Keratinocyte (primary cell): ENCODE measurements around the gene WDR4. TPM values are rescaled to one million over a fixed set of nuclear protein-coding genes. Genes with fewer than 3 reads are reported as not detected.
"Not testable (repeated sequence)": the region's sequence is repeated elsewhere in the genome, so short reads cannot be mapped to it uniquely, and the experiment has no call there.

Experiments
- DNase-seq: peaks from one replicate; pipeline ENCODE4 v3.0.0-alpha.2; 2011; ENCODE audit warnings: low read depth, missing footprints, low spot score
- FAIRE-seq: peaks from 2 replicates; lab custom pipeline; 2011; peaks lifted over from hg19 to GRCh38; lab: Jason Lieb, UNC
- H2AFZ ChIP-seq: 2 replicates; pipeline ENCODE4 v1.6.0; 2012; ENCODE audit warnings: low read length, control low read depth, inconsistent platforms; ENCODE audit not compliant: control insufficient read depth
- H3K27ac ChIP-seq: 2 replicates; pipeline ENCODE4 v1.5.1; 2011; ENCODE audit warnings: low read length; ENCODE audit not compliant: control insufficient read depth, insufficient read depth
- H3K27me3 ChIP-seq: 3 replicates; pipeline ENCODE4 v1.6.0; 2011; ENCODE audit warnings: low read length; ENCODE audit not compliant: control insufficient read depth, insufficient read depth; ENCODE audit errors: extremely low read depth
- H3K36me3 ChIP-seq, 2 experiments: 2 replicates in 1 of 2; 3 replicates in 1 of 2; pipeline ENCODE4 v1.5.1; 2011; ENCODE audit warnings: low read length in 2 of 2, mild to moderate bottlenecking in 1 of 2; ENCODE audit not compliant: control insufficient read depth in 2 of 2, insufficient read depth in 2 of 2; ENCODE audit errors: extremely low read depth in 1 of 2
- H3K4me1 ChIP-seq: 3 replicates; pipeline ENCODE4 v1.5.1; 2011; ENCODE audit warnings: low read length; ENCODE audit not compliant: control insufficient read depth, insufficient read depth; ENCODE audit errors: extremely low read depth
- H3K4me2 ChIP-seq: 3 replicates; pipeline ENCODE4 v1.6.0; 2011; ENCODE audit warnings: low read depth, low read length; ENCODE audit not compliant: control insufficient read depth, insufficient read depth; ENCODE audit errors: extremely low read depth
- H3K4me3 ChIP-seq, 3 experiments: fragments of 200-600 bp in 1 of 3; sonication (generic) in 1 of 3; 2 replicates in 2 of 3; 3 replicates in 1 of 3; pipeline ENCODE4 v1.5.1; 2011 to 2016; ENCODE audit warnings: low read length in 3 of 3, mild to moderate bottlenecking in 3 of 3, control low read depth in 2 of 3, inconsistent platforms in 1 of 3, low read depth in 1 of 3, mixed read lengths in 1 of 3, mixed run types in 1 of 3, moderate library complexity in 1 of 3; ENCODE audit not compliant: control insufficient read depth in 2 of 3, insufficient read depth in 2 of 3; ENCODE audit errors: extremely low read depth in 1 of 3
- H3K79me2 ChIP-seq: 2 replicates; pipeline ENCODE4 v1.6.0; 2012; ENCODE audit warnings: low read length; ENCODE audit not compliant: control insufficient read depth, insufficient read depth
- H3K9ac ChIP-seq: 3 replicates; pipeline ENCODE4 v1.6.0; 2011; ENCODE audit warnings: low read length; ENCODE audit not compliant: control insufficient read depth, insufficient read depth; ENCODE audit errors: extremely low read depth
- H3K9me1 ChIP-seq: 3 replicates; pipeline ENCODE4 v1.6.0; 2011; ENCODE audit warnings: low read length; ENCODE audit not compliant: control insufficient read depth, insufficient read depth; ENCODE audit errors: extremely low read depth
- H3K9me3 ChIP-seq: 2 replicates; pipeline ENCODE4 v1.5.1; 2012; ENCODE audit warnings: low read depth, low read length; ENCODE audit not compliant: control insufficient read depth
- H4K20me1 ChIP-seq: 3 replicates; pipeline ENCODE4 v1.6.0; 2011; ENCODE audit warnings: low read length; ENCODE audit not compliant: control insufficient read depth, insufficient read depth; ENCODE audit errors: extremely low read depth
- EZH2 ChIP-seq: IDR thresholded peaks from one replicate; pipeline ENCODE4 v1.6.1; 2012; ENCODE audit warnings: inconsistent platforms, mild to moderate bottlenecking, low read length, moderate library complexity
- dilution Hi-C: fragments of 300-500 bp; cut with MboI; formaldehyde crosslinking; loops from one replicate; pipeline ENCODE4 v1.7.0; 2020; ENCODE audit warnings: low sequenced_read_pairs; ENCODE audit not compliant: extremely low pct_ligation_motif_present
- polyA plus RNA-seq, 5 experiments: library from polyadenylated mRNA; depleted of rRNA in 3 of 5; stranded (reverse) in 3 of 5; stranded (forward) in 1 of 5; unstranded in 1 of 5; fragments of >200 nt; gene quantifications; 1 replicate in 1 of 5; 2 replicates in 3 of 5; 3 replicates in 1 of 5; pipeline versions ENCODE4 v1.2.1 to v1.2.3, GENCODE V29; 2011 to 2012; ENCODE audit warnings: missing spikeins in 2 of 5, low read depth in 1 of 5, low replicate concordance in 1 of 5
- TF ChIP-seq, protein P1 (sequence below), 3 experiments: IDR thresholded peaks in 1 of 3; conservative IDR thresholded peaks in 1 of 3; optimal IDR thresholded peaks in 1 of 3; 2 replicates in 2 of 3; 3 replicates in 1 of 3; pipeline versions ENCODE3 to v1.5.1; 2011; ENCODE audit warnings: low read length in 3 of 3, mild to moderate bottlenecking in 3 of 3, moderate library complexity in 2 of 3, control low read depth in 1 of 3, inconsistent platforms in 1 of 3; ENCODE audit not compliant: insufficient read depth in 2 of 3; ENCODE audit errors: extremely low read depth in 1 of 3

Gene WDR4
- polyA plus RNA-seq, 1 donor (not counting 4 experiments of a cell fraction or from before 2014, with no cell fraction given), result 14.9 TPM

- Histone ChIP-seq H2AFZ (no peak overlapping the region), H3K4me2 (no peak overlapping the region), H4K20me1 (no peaks in the 10 kb centered on the region), H3K9me3 (no peaks in the 10 kb centered on the region), H3K36me3 (no peaks in the 10 kb centered on the region), H3K4me1 (peaks cover 6% of the 10 kb centered on the region), H3K27ac (no peak overlapping the region), H3K79me2 (no peaks in the 10 kb centered on the region), H3K9me1 (no peaks in the 10 kb centered on the region), H3K4me3 (no peak overlapping the region), H3K9ac (no peak overlapping the region), H3K27me3 (no peaks in the 10 kb centered on the region)
- dilution Hi-C loops, result no loop called here
- no peak for FAIRE-seq
- no peak for DNase-seq
- TF ChIP-seq, protein P1, sequence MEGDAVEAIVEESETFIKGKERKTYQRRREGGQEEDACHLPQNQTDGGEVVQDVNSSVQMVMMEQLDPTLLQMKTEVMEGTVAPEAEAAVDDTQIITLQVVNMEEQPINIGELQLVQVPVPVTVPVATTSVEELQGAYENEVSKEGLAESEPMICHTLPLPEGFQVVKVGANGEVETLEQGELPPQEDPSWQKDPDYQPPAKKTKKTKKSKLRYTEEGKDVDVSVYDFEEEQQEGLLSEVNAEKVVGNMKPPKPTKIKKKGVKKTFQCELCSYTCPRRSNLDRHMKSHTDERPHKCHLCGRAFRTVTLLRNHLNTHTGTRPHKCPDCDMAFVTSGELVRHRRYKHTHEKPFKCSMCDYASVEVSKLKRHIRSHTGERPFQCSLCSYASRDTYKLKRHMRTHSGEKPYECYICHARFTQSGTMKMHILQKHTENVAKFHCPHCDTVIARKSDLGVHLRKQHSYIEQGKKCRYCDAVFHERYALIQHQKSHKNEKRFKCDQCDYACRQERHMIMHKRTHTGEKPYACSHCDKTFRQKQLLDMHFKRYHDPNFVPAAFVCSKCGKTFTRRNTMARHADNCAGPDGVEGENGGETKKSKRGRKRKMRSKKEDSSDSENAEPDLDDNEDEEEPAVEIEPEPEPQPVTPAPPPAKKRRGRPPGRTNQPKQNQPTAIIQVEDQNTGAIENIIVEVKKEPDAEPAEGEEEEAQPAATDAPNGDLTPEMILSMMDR (optimal IDR thresholded peaks at IDR 0.05 in 1 of 3, IDR thresholded peaks at IDR 0.05 in 1 of 3, conservative IDR thresholded peaks at IDR 0.05 in 1 of 3; ENCODE audit: extremely low read depth in 1 of 3, insufficient read depth in 2 of 3, low read length in 3 of 3), result no peak
- TF ChIP-seq EZH2, result no peak
Measured at GRCh38 chr21:42809171-42809570, 70.2 kb downstream of the WDR4 start.

DNA sequence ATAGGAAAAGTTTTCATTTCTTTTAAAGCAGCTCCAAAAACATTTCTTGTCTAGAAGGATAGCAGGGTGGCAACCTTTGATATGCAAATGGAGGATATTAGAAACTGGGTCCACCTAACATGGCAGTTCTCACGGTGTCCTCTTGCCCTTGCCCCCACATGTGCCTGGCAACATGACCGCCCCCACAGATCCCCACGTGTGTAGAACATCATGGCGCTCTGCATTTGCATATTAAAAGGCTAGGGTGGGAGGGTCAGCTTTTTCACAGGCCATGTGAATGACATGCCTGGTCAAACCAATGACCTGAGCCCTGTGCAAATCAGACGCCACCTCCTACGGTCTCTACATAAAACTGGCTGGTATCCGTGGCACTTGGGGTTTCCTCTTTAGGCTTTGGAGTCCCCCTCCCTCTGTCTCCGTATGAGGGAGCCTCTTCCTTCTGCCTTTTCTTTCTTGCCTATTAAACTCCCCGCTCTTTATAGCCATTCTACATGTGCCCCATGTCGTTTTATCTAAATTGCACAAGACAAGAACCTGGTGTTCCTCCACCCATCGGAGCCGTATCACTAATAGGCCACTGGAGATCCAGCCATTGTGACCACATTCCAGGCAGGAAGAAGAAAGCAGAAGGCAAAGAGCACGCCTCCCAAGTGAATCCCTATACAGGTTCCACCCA lies 71.3 kb downstream of the WDR4 start:
- H3K79me2 ChIP-seq, result no peaks in the 10 kb centered on the region
- DNase-seq, result no peak
- H3K4me1 ChIP-seq, result peaks cover 6% of the 10 kb centered on the region
- no peaks in the 10 kb centered on the region for H3K36me3 ChIP-seq
- H3K4me3 ChIP-seq, result no peak overlapping the region
- no peaks in the 10 kb centered on the region for H3K9me1 ChIP-seq
- FAIRE-seq, result no peak
- H3K4me2 ChIP-seq, result no peak overlapping the region
- H2AFZ ChIP-seq, result no peak overlapping the region
- H3K9ac ChIP-seq, result no peak overlapping the region
- no peak overlapping the region for H3K27ac ChIP-seq
- dilution Hi-C loops, result no loop called here
- H3K9me3 ChIP-seq, result no peaks in the 10 kb centered on the region
- no peak for TF ChIP-seq EZH2
- TF ChIP-seq, protein P1 (optimal IDR thresholded peaks at IDR 0.05 in 1 of 3, IDR thresholded peaks at IDR 0.05 in 1 of 3, conservative IDR thresholded peaks at IDR 0.05 in 1 of 3; ENCODE audit: extremely low read depth in 1 of 3, insufficient read depth in 2 of 3, low read length in 3 of 3), result no peak
- H3K27me3 ChIP-seq, result no peaks in the 10 kb centered on the region
- H4K20me1 ChIP-seq, result no peaks in the 10 kb centered on the region

DNA sequence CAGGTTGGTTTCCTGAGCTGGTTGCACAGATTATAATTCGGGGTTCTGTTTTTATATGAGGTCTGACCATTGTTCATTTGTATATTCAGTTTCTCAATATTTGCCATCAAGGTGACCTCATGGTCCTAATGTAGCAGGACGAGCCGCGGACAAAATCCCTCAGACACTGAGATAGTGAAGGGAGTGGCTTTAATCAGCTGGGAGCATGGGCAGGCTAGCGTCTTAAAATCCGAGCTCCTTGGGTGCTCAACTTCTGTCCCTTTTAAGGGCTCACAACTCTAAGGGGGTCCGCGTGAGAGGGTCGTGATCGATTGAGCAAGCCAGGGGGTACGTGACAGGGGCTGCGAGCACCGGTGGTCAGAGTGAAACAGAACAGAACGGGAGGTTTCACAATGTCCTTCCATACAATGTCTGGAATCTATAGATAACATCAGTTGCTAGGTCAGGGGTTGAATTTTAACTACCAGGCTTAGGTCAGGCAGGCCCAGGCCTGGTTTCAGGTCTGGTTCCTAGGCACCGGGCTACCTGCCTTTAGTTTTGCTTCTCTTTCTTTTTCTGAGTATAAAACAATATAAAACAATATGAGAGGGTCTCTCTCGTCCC lies 71.9 kb downstream of the WDR4 start:
- DNase-seq, H3K9me1 ChIP-seq, dilution Hi-C loops, H3K79me2 ChIP-seq, H3K36me3 ChIP-seq, H3K27ac ChIP-seq, H2AFZ ChIP-seq, H3K4me1 ChIP-seq, H4K20me1 ChIP-seq, FAIRE-seq, H3K9me3 ChIP-seq, H3K27me3 ChIP-seq, H3K4me3 ChIP-seq, H3K9ac ChIP-seq, H3K4me2 ChIP-seq: not testable (repeated sequence)
